ENCODE results near the gene CCNY. TPM values are rescaled to one million over a fixed set of nuclear protein-coding genes. Genes with fewer than 3 reads are reported as not detected.
"Not testable (repeated sequence)": the region's sequence is repeated elsewhere in the genome, so short reads cannot be mapped to it uniquely, and the experiment has no call there.

Gene CCNY
- total and polyA plus RNA-seq, 3 experiments from 2014 or later: 15.1 to 65.2 (median 58.4) TPM

GRCh38 chr10:35417313-35417625 is 81.0 kb downstream of the CCNY start:
- Mint-ChIP-seq H3K4me1 (peaks cover 31 to 69% (median 50%) of the 10 kb centered on the region in 3 donors), H3K36me3 (peaks cover 0 to 2% (median 0%) of the 10 kb centered on the region in 3 donors), H3K27me3 (peaks cover 0 to 2% of the 10 kb centered on the region in 2 donors), H3K27ac (peak overlapping the region in 2 of 8 donors; percentile 10 to 48), H3K4me3 (no peak overlapping the region), H3K9me3 (no peaks in the 10 kb centered on the region)
- Histone ChIP-seq H3K4me3 (ENCODE audit: low read length) (no peak overlapping the region), H3K9me3 (ENCODE audit: low read length) (no peaks in the 10 kb centered on the region), H3K27ac (ENCODE audit: low read depth, low read length) (no peak overlapping the region), H3K36me3 (ENCODE audit: insufficient read depth, low read length) (no peaks in the 10 kb centered on the region), H3K4me1 (ENCODE audit: insufficient read depth, low read length) (peaks cover 46% of the 10 kb centered on the region), H3K27me3 (ENCODE audit: insufficient read depth, low read length, poor library complexity, severe bottlenecking) (no peaks in the 10 kb centered on the region)
- CTCF ChIA-PET: no interaction called here
- DNase-seq: no peak
- POLR2A ChIA-PET: no interaction called here

GRCh38 chr10:35417795-35418194 is 81.5 kb downstream of the CCNY start:
- no peak overlapping the region for H3K4me3 Mint-ChIP-seq

GRCh38 chr10:35418580-35418979 is 82.3 kb downstream of the CCNY start:
- CTCF ChIA-PET: interaction anchor here (1.0 kb wide), 1 partner anchor 23 kb away, joined by 3 read pairs; no protein-coding TSS in a partner anchor
- H3K4me3 ChIP-seq (ENCODE audit: low read length); H3K4me3 Mint-ChIP-seq; H3K9me3 Mint-ChIP-seq; H3K36me3 ChIP-seq (ENCODE audit: insufficient read depth, low read length); H3K27me3 ChIP-seq (ENCODE audit: insufficient read depth, low read length, poor library complexity, severe bottlenecking); H3K36me3 Mint-ChIP-seq; H3K27me3 Mint-ChIP-seq; H3K9me3 ChIP-seq (ENCODE audit: low read length); H3K27ac ChIP-seq (ENCODE audit: low read depth, low read length); DNase-seq; POLR2A ChIA-PET: not testable (repeated sequence)
- H3K4me1 Mint-ChIP-seq: peaks cover 39 to 71% (median 53%) of the 10 kb centered on the region in 3 donors
- H3K27ac Mint-ChIP-seq: peak overlapping the region in 3 of 8 donors; percentile 14 to 72 (median 47)
- peaks cover 37% of the 10 kb centered on the region for H3K4me1 ChIP-seq (ENCODE audit: insufficient read depth, low read length)

More at GRCh38 chr10:35417795-35418194, 81.5 kb downstream of the CCNY start:
- Histone ChIP-seq H3K27ac (ENCODE audit: low read depth, low read length) (no peak overlapping the region), H3K36me3 (ENCODE audit: insufficient read depth, low read length) (no peaks in the 10 kb centered on the region), H3K9me3 (ENCODE audit: low read length) (no peaks in the 10 kb centered on the region), H3K27me3 (ENCODE audit: insufficient read depth, low read length, poor library complexity, severe bottlenecking) (no peaks in the 10 kb centered on the region), H3K4me3 (ENCODE audit: low read length) (no peak overlapping the region), H3K4me1 (ENCODE audit: insufficient read depth, low read length) (peaks cover 44% of the 10 kb centered on the region)
- Mint-ChIP-seq H3K27me3 (peaks cover 0 to 2% of the 10 kb centered on the region in 2 donors), H3K36me3 (peaks cover 0 to 2% (median 0%) of the 10 kb centered on the region in 3 donors), H3K9me3 (no peaks in the 10 kb centered on the region), H3K4me1 (peaks cover 34 to 70% (median 53%) of the 10 kb centered on the region in 3 donors), H3K27ac (peak overlapping the region in 3 of 8 donors; percentile 8 to 72 (median 47))
- DNase-seq: no peak
- POLR2A ChIA-PET: no interaction called here
- CTCF ChIA-PET: interaction anchor here (1.0 kb wide), 1 partner anchor 23 kb away, joined by 3 read pairs; no protein-coding TSS in a partner anchor

- H3K36me3 ChIP-seq (ENCODE audit: insufficient read depth, low read length): no peaks in the 10 kb centered on the region
- Mint-ChIP-seq H3K9me3 (no peaks in the 10 kb centered on the region), H3K36me3 (peaks cover 0 to 4% (median 0%) of the 10 kb centered on the region in 3 donors), H3K27ac (peak overlapping the region in 2 of 8 donors; percentile 11 to 26), H3K27me3 (peaks cover 0 to 2% of the 10 kb centered on the region in 2 donors), H3K4me3 (no peak overlapping the region), H3K4me1 (peaks cover 51 to 67% (median 55%) of the 10 kb centered on the region in 3 donors)
- ChIA-PET CTCF (no interaction called here), POLR2A (no interaction called here)
- no peak for DNase-seq
- peaks cover 26% of the 10 kb centered on the region for H3K4me1 ChIP-seq (ENCODE audit: insufficient read depth, low read length)
- no peaks in the 10 kb centered on the region for H3K27me3 ChIP-seq (ENCODE audit: insufficient read depth, low read length, poor library complexity, severe bottlenecking)
- H3K4me3 ChIP-seq (ENCODE audit: low read length): no peak overlapping the region
- H3K9me3 ChIP-seq (ENCODE audit: low read length): no peaks in the 10 kb centered on the region
- no peak overlapping the region for H3K27ac ChIP-seq (ENCODE audit: low read depth, low read length)
These were observed 83.7 kb downstream of the CCNY start for GRCh38 chr10:35420044-35420443.

GRCh38 chr10:35420827-35421552 is 84.7 kb downstream of the CCNY start:
- Mint-ChIP-seq H3K4me3 (peak overlapping the region in 1 of 7 donors; percentile 36), H3K27me3 (peaks cover 0 to 2% of the 10 kb centered on the region in 2 donors), H3K36me3 (peaks cover 0 to 12% (median under 1%) of the 10 kb centered on the region in 3 donors), H3K27ac (no peak overlapping the region), H3K9me3 (no peaks in the 10 kb centered on the region), H3K4me1 (peaks cover 60 to 66% (median 64%) of the 10 kb centered on the region in 3 donors)
- Histone ChIP-seq H3K9me3 (ENCODE audit: low read length) (no peaks in the 10 kb centered on the region), H3K27me3 (ENCODE audit: insufficient read depth, low read length, poor library complexity, severe bottlenecking) (no peaks in the 10 kb centered on the region), H3K4me1 (ENCODE audit: insufficient read depth, low read length) (peaks cover 23% of the 10 kb centered on the region), H3K27ac (ENCODE audit: low read depth, low read length) (no peak overlapping the region), H3K36me3 (ENCODE audit: insufficient read depth, low read length) (no peaks in the 10 kb centered on the region), H3K4me3 (ENCODE audit: low read length) (no peak overlapping the region)
- ChIA-PET POLR2A (no interaction called here), CTCF (interaction anchor here (1.5 kb wide), 1 partner anchor 11 kb away, joined by 3 read pairs; no protein-coding TSS in a partner anchor)
- DNase-seq: no peak

GRCh38 chr10:35421553-35422178 is 85.4 kb downstream of the CCNY start:
- peaks cover 17% of the 10 kb centered on the region for H3K4me1 ChIP-seq (ENCODE audit: insufficient read depth, low read length)
- no peaks in the 10 kb centered on the region for H3K36me3 ChIP-seq (ENCODE audit: insufficient read depth, low read length)
- peaks cover 0 to 2% of the 10 kb centered on the region in 2 donors for H3K27me3 Mint-ChIP-seq
- H3K9me3 Mint-ChIP-seq: no peaks in the 10 kb centered on the region
- peaks cover 0 to 16% (median 1%) of the 10 kb centered on the region in 3 donors for H3K36me3 Mint-ChIP-seq
- no peaks in the 10 kb centered on the region for H3K27me3 ChIP-seq (ENCODE audit: insufficient read depth, low read length, poor library complexity, severe bottlenecking)
- H3K4me3 Mint-ChIP-seq: no peak overlapping the region
- no peak overlapping the region for H3K4me3 ChIP-seq (ENCODE audit: low read length)
- CTCF ChIA-PET: interaction anchor here (1.5 kb wide), 1 partner anchor 12 kb away, joined by 3 read pairs; no protein-coding TSS in a partner anchor
- DNase-seq: no peak
- peaks cover 67 to 71% (median 67%) of the 10 kb centered on the region in 3 donors for H3K4me1 Mint-ChIP-seq
- H3K27ac ChIP-seq (ENCODE audit: low read depth, low read length): no peak overlapping the region
- POLR2A ChIA-PET: no interaction called here
- H3K27ac Mint-ChIP-seq: peak overlapping the region in 1 of 8 donors; percentile 24
- H3K9me3 ChIP-seq (ENCODE audit: low read length): no peaks in the 10 kb centered on the region

- CTCF ChIA-PET: interaction anchor here (1.5 kb wide), 1 partner anchor 12 kb away, joined by 3 read pairs; no protein-coding TSS in a partner anchor
- Histone ChIP-seq H3K27me3 (ENCODE audit: insufficient read depth, low read length, poor library complexity, severe bottlenecking) (no peaks in the 10 kb centered on the region), H3K4me3 (ENCODE audit: low read length) (no peak overlapping the region), H3K9me3 (ENCODE audit: low read length) (no peaks in the 10 kb centered on the region), H3K36me3 (ENCODE audit: insufficient read depth, low read length) (no peaks in the 10 kb centered on the region), H3K4me1 (ENCODE audit: insufficient read depth, low read length) (peaks cover 12% of the 10 kb centered on the region), H3K27ac (ENCODE audit: low read depth, low read length) (no peak overlapping the region)
- Mint-ChIP-seq H3K27me3 (peaks cover 0 to 2% of the 10 kb centered on the region in 2 donors), H3K36me3 (peaks cover 0 to 16% (median 1%) of the 10 kb centered on the region in 3 donors), H3K9me3 (no peaks in the 10 kb centered on the region), H3K4me3 (no peak overlapping the region), H3K4me1 (peaks cover 68 to 74% (median 73%) of the 10 kb centered on the region in 3 donors), H3K27ac (no peak overlapping the region)
- POLR2A ChIA-PET: no interaction called here
- no peak for DNase-seq
These were observed 85.9 kb downstream of the CCNY start for GRCh38 chr10:35422228-35422627.

All from CD8-positive, alpha-beta memory T cell (primary cell).